HepG2 (cell line): ENCODE data around the gene CNTNAP1. TPM values are rescaled to one million over a fixed set of nuclear protein-coding genes. Genes with fewer than 3 reads are reported as not detected.
A peak's percentile ranks its signal among the peaks of the same experiment; 100 is the strongest.

Experiments used
- ATAC-seq: fragments of 200-7000 bp; cut with Tn5 transposase; 3 replicates; pipeline ENCODE4 v1.9.1; 2020; ENCODE audit warnings: mild to moderate bottlenecking, moderate library complexity
- BruUV-seq: library from RNA; stranded (reverse); fragments of 400-500 nt; replicated peaks from 2 replicates; lab custom pipeline; 2021; lab: Mats Ljungman, UMichigan
- CTCF ChIA-PET: fragments of 300-600 bp; formaldehyde crosslinking; extraction: SDS; loops from one replicate; lab custom pipeline; 2021; ENCODE audit warnings: low total read pairs, inconsistent platforms, low intra/inter-chr PET ratio; lab: Yijun Ruan, JAX
- POLR2A ChIA-PET: fragments of 350-600 bp; sonication (Branson Sonifier 250); formaldehyde crosslinking; loops from one replicate; lab custom pipeline; 2020; ENCODE audit warnings: antibody characterized with exemption, inconsistent platforms; lab: Yijun Ruan, JAX
- DNase-seq: peaks from one replicate; pipeline ENCODE4 v3.0.0-alpha.2; 2015; ENCODE audit warnings: low spot score
- FAIRE-seq: peaks from 3 replicates; lab custom pipeline; 2011; peaks lifted over from hg19 to GRCh38; lab: Jason Lieb, UNC
- H2AFZ ChIP-seq: one replicate; pipeline ENCODE4 v1.6.1; 2011; ENCODE audit warnings: low read length, inconsistent platforms
- H3K27ac ChIP-seq: fragments of 300-600 bp; 3 replicates; pipeline ENCODE4 v1.8.0; 2011; ENCODE audit warnings: mixed run types, mild to moderate bottlenecking, mixed read lengths, low read length, inconsistent platforms; ENCODE audit not compliant: insufficient read depth; ENCODE audit errors: extremely low read length
- H3K27me3 ChIP-seq, 2 experiments: fragments of 200-600 bp in 1 of 2; 2 replicates in 1 of 2; 3 replicates in 1 of 2; pipeline versions ENCODE4 v1.6.0 to v1.8.0; 2011; ENCODE audit warnings: low read length in 2 of 2, mild to moderate bottlenecking in 2 of 2, moderate library complexity in 2 of 2, inconsistent platforms in 1 of 2; ENCODE audit not compliant: insufficient read depth in 2 of 2, control insufficient read depth in 1 of 2
- H3K36me3 ChIP-seq, 2 experiments: fragments of 200-600 bp in 1 of 2; replicated peaks in 1 of 2; 2 replicates in 1 of 2; 3 replicates in 1 of 2; pipeline versions ENCODE4 v1.5.1 to v1.8.0; 2011; ENCODE audit warnings: low read length in 2 of 2, inconsistent platforms in 1 of 2; ENCODE audit not compliant: insufficient read depth in 2 of 2, control insufficient read depth in 1 of 2
- H3K4me1 ChIP-seq: 2 replicates; pipeline ENCODE4 v1.5.1; 2012; ENCODE audit warnings: low read length, inconsistent platforms; ENCODE audit not compliant: insufficient read depth
- H3K4me2 ChIP-seq: 2 replicates; pipeline ENCODE4 v1.6.0; 2011; ENCODE audit warnings: low read depth, low read length, inconsistent platforms
- H3K4me3 ChIP-seq, 3 experiments: fragments of 200-600 bp in 1 of 3; sonication (generic), shearing (Covaris generic) in 1 of 3; replicated peaks in 1 of 3; 2 replicates each; pipeline ENCODE4 v1.5.1; 2011 to 2016; ENCODE audit warnings: low read length in 3 of 3, inconsistent platforms in 2 of 3, low read depth in 2 of 3, mild to moderate bottlenecking in 2 of 3, control low read depth in 1 of 3, mixed read lengths in 1 of 3; ENCODE audit not compliant: insufficient read depth in 1 of 3
- H3K79me2 ChIP-seq: one replicate; pipeline ENCODE4 v1.6.1; 2011; ENCODE audit warnings: low read length, inconsistent platforms; ENCODE audit not compliant: insufficient read depth
- H3K9ac ChIP-seq: 2 replicates; pipeline ENCODE4 v1.6.0; 2011; ENCODE audit warnings: mild to moderate bottlenecking, low read depth, low read length, inconsistent platforms; ENCODE audit not compliant: insufficient read depth
- H3K9me3 ChIP-seq: 2 replicates; pipeline ENCODE4 v1.5.1; 2012; ENCODE audit warnings: mild to moderate bottlenecking, low read length
- H4K20me1 ChIP-seq: 2 replicates; pipeline ENCODE4 v1.6.0; 2011; ENCODE audit warnings: inconsistent platforms, mild to moderate bottlenecking, low read length, moderate library complexity; ENCODE audit not compliant: insufficient read depth
- AGO2 ChIP-seq: fragments of 200-400 bp; formaldehyde crosslinking; optimal IDR thresholded peaks from 2 replicates; pipeline ENCODE3; 2017; ENCODE audit warnings: mild to moderate bottlenecking, low read depth, low read length, moderate library complexity
- DPF2 ChIP-seq: sonication (generic); formaldehyde crosslinking; IDR thresholded peaks from 2 replicates; pipeline ENCODE4 v1.4.0; 2020; ENCODE audit warnings: mild to moderate bottlenecking, low read depth, missing genetic modification reagents, borderline replicate concordance
- KMT2B ChIP-seq: IDR thresholded peaks from 2 replicates; pipeline ENCODE4 v1.6.1; 2016; ENCODE audit warnings: missing genetic modification reagents, missing compliant biosample characterization
- MXI1 ChIP-seq: IDR thresholded peaks from 3 replicates; pipeline ENCODE4 v1.6.1; 2012; ENCODE audit warnings: low read depth, low read length, inconsistent platforms, borderline replicate concordance
- RBFOX2 ChIP-seq: fragments of 200-400 bp; formaldehyde crosslinking; IDR thresholded peaks from 2 replicates; pipeline ENCODE4 v1.6.1; 2017; ENCODE audit warnings: low read depth, mild to moderate bottlenecking, low read length
- SMAD1 ChIP-seq: sonication (generic); formaldehyde crosslinking; IDR thresholded peaks from 2 replicates; pipeline ENCODE4 v1.4.0; 2020; ENCODE audit warnings: missing genetic modification reagents, low read depth, mild to moderate bottlenecking, borderline replicate concordance
- TFDP1 ChIP-seq: IDR thresholded peaks from 2 replicates; pipeline ENCODE4 v1.6.1; 2016; ENCODE audit warnings: missing compliant biosample characterization, missing genetic modification reagents, borderline replicate concordance
- ZNF770 ChIP-seq: sonication (generic); formaldehyde crosslinking; IDR thresholded peaks from 2 replicates; pipeline ENCODE4 v1.5.0; 2020; ENCODE audit warnings: mild to moderate bottlenecking, missing genetic modification reagents
- WGBS: methylation state at CpG from one replicate; pipeline ENCODE4 v1.1.6; 2017; ENCODE audit warnings: low lambda C conversion rate; 5-methylcytosine and 5-hydroxymethylcytosine counted together
- in situ Hi-C: cut with HindIII; loops from 2 replicates; pipeline ENCODE4 v1.10.0; 2017; ENCODE audit warnings: low pct_unique_long_range_greater_than_20kb; ENCODE audit not compliant: extremely low pct_ligation_motif_present
- intact Hi-C: fragments of 100-400 bp; cut with micrococcal nuclease; formaldehyde crosslinking; loops from one replicate; pipeline ENCODE4 v1.10.0; 2022; ENCODE audit not compliant: unreplicated experiment
- polyA plus RNA-seq, 8 experiments: library from polyadenylated mRNA; depleted of rRNA in 3 of 8; stranded (reverse) in 7 of 8; unstranded in 1 of 8; fragments of >200 nt; fragmentation: Illumina TruSeq in 4 of 8; extraction: Trizol in 4 of 8; gene quantifications; 2 replicates each; pipeline versions ENCODE4 v1.2.1 to v1.2.3, GENCODE V29; 2011 to 2016; ENCODE audit warnings: low read depth in 4 of 8, missing spikeins in 1 of 8, mixed read lengths in 1 of 8; ENCODE audit not compliant: insufficient read depth in 1 of 8
- total RNA-seq, 5 experiments: library from RNA; depleted of rRNA; stranded (reverse); fragments of >200 nt; fragmentation: Illumina TruSeq; extraction: Trizol; gene quantifications; 2 replicates each; pipeline ENCODE4 v1.2.3, GENCODE V29; 2016; ENCODE audit warnings: low read depth in 1 of 5

The CNTNAP1 gene
- total and polyA plus RNA-seq, 2 of the 13 experiments (the other 11 are each of a cell fraction or from before 2014, with no cell fraction given), result 4.5 to 7.7 TPM

DNA sequence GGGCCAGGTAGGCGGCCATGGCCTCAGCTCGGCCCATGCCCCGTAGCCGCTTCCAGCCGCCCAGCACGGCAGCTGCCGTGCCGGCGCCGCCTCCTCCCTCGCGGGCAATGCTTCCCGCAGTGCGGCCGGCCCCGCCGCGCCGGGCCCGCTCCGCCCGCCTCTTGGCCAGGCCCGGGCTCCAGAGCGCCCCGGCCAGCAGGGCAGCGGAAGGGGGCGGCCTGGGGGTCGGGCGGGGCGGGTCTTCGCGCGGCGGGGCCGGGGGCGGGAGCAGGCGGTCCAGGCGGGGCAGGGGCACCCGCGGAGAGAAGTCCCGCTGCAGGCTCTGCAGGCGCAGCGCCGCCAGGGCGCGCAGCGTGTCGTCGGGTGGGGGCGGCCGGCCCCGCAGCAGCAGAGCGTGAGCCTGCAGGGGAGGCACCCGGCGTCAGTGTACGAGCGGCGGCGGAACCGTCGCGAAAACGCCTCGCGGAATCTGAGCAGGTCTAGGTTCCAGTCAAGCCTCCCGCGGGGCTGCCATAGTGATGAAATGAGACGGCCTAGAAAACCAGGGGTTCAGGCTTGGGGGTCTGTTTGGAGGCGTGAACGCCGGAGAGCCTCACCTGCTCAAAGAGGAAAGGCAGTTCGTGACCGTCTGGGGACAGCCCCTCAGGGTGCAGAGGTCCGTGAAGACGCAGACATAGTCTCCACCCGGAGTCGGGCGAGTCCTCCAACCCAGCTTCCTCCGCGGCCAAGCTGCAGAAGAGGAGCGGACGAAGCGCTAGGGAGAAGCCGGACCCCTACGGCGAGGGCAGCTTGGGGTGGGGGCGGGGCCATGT, 12.1 kb upstream of the CNTNAP1 start:
- no peak overlapping the region for H2AFZ ChIP-seq
- in situ Hi-C loops (no loop called here), intact Hi-C loops (no loop called here)
- CTCF ChIA-PET, result no interaction called here
- DNase-seq (no peak), ATAC-seq (no peak), FAIRE-seq (no peak)
- peaks cover 16 to 64% of the 10 kb centered on the region in 2 experiments for H3K36me3 ChIP-seq
- peaks cover 29% of the 10 kb centered on the region for H3K4me1 ChIP-seq
- no peak overlapping the region for H3K27ac ChIP-seq
- H3K9me3 ChIP-seq, result no peaks in the 10 kb centered on the region
- WGBS, result 97% methylated on average over 87 of the region's 87 CpGs
- no peak for TF ChIP-seq ZNF770 (CRISPR knock-in tag)
- peak; percentile 48; the same call in 1 of the 2 replicates for TF ChIP-seq RBFOX2
- TF ChIP-seq AGO2, result peak; percentile 62
- no peak for TF ChIP-seq DPF2 (CRISPR knock-in tag)
- no peak for TF ChIP-seq MXI1
- TF ChIP-seq TFDP1, result no peak
- TF ChIP-seq SMAD1 (CRISPR knock-in tag), result no peak
- no peak for TF ChIP-seq KMT2B (CRISPR knock-in tag)
- POLR2A ChIA-PET, result interaction anchor here (1.2 to 4.4 kb wide), 4 partner anchors 7 to 61 kb away, joined by 3 to 38 read pairs (median 12); partner anchors contain the start of genes PLEKHH3, RETREG3, TUBG1 and TUBG2
- no peak overlapping the region for H3K4me2 ChIP-seq
- no peak overlapping the region for H3K4me3 ChIP-seq
- BruUV-seq, result no TSS peak
- H3K79me2 ChIP-seq, result peaks cover 7% of the 10 kb centered on the region
- no peak overlapping the region for H3K9ac ChIP-seq
- no peaks in the 10 kb centered on the region; the same call in 1 of the 2 replicates for H4K20me1 ChIP-seq
- no peaks in the 10 kb centered on the region for H3K27me3 ChIP-seq
